Activated T-cell treated with anti-CD3 and anti-CD28 coated beads for 4 hours (primary cell): ENCODE measurements around the gene FAT1.
"Not testable (repeated sequence)": the region's sequence is repeated elsewhere in the genome, so short reads cannot be mapped to it uniquely, and the experiment has no call there.

Source experiments
- DNase-seq: peaks from one replicate; pipeline ENCODE4 v3.0.0-alpha.2; 2020

The FAT1 gene

DNA sequence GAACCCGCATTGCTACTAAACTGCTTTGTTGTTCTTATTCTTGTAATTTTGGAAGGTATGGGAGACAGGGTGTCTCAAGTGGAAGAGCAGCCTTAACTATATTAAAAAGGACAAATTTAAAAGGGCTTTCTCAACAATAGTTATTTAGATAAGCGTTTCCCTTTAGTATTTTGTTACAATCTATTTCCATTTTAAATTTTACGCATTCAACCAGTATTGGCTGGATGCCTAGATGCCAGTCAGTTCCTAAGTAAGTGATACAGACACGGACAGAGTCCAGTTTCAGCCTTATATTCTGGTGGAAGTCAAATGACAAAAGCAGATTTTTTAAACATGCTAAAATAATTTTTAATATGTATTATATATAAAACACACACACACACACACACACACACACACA is 28.3 kb downstream of the FAT1 start:
- no peak for DNase-seq

- DNase-seq: no peak
These were observed 29.8 kb downstream of the FAT1 start for GRCh38 chr4:186693894-186694293.

DNA sequence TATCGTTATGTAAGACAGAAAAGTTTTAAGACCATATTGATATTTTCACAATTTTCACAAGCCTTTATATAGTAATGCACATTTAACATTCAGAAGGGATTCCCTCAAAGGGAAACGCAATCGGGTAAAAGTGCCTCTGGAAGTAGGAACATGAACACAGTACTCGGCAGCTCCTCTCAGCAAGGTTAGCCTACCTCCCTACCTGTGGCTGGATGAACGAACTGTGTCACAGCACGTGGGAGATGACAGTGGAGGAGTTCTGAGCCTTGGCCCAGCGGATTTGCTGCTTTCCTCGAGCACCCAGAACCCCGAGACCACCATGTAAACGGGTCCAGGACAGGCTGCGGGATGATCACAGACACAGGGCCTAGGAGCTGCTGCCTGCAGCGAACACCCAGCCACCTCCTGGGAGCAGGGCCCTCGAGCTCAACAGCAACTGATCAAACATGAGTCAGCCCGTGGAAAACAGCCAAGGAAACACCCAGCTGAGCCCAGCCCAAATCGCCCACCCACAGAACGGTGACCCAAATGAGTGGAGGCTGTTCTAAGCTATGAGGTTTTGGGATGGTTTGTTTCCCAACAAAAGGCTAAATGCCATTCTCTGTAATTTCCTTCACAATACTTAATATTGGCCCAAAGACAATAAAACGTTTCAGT is 30.4 kb downstream of the FAT1 start:
- no peak for DNase-seq

GRCh38 chr4:186691396-186691795 is 32.3 kb downstream of the FAT1 start:
- no peak for DNase-seq

DNA sequence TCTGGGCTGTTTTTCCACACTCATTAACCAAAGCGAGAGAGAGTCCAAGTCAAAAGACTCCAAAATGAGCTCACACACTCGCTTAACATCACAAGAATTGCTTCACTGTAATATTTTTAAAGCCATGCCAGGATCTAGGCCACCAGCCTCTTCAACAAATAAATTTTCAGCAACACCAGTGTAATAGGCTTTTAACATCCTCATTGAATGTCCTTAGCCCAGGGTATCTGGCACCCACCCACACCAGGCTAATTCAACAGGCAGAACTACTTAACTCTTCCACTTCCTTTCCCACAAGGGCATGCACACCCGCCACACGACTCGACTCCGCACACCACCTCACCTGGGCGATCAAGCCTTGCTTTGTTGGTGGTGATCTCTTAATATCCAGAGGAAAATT is 34.2 kb downstream of the FAT1 start:
- no peak for DNase-seq

GRCh38 chr4:186688150-186688943 is 35.3 kb downstream of the FAT1 start:
- DNase-seq: no peak

- DNase-seq: no peak
These were observed 36.4 kb downstream of the FAT1 start for GRCh38 chr4:186687265-186687664.

GRCh38 chr4:186685767-186686183 is 37.9 kb downstream of the FAT1 start:
- no peak for DNase-seq

GRCh38 chr4:186684889-186685309 is 38.8 kb downstream of the FAT1 start:
- DNase-seq: no peak

DNA sequence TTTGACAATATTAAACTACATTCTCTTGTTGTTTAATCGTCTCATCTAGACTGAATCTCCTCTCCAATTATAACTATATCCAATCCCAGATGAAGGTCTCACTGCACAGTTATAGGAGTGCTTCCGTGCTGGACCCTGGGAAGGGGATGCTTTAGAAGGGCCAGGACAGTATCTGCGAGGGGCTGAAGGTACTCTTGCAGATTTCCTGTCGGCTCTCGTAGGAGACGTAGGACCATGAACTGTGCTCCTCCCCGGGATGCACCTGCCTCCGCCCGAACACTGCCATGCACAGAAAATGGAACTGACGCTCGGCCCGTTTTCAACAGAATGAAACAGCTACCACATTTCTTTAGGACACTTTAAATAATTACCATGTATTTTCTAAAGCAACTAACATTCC is 39.4 kb downstream of the FAT1 start:
- DNase-seq: no peak

DNA sequence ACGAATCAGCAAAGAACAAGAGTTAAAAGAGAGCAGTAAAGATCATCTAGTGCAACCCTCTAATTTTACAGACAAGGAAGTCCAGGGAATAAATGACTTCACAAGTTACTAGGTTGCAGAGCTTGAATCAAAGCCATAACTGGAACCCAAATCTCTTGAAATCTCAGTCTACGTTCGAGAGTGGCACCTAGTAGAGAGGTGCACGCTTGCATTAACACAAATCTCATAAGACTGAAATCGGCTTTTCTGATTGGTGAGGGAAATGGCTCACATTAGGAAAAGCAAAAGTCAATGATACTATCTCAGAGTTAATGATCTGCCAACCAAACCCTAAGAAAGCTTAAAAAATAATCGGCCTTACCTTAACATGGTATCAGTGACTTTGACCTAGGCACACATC is 43.0 kb downstream of the FAT1 start:
- DNase-seq: no peak

- DNase-seq: no peak
These were observed 47.0 kb downstream of the FAT1 start for GRCh38 chr4:186676531-186677161.

DNA sequence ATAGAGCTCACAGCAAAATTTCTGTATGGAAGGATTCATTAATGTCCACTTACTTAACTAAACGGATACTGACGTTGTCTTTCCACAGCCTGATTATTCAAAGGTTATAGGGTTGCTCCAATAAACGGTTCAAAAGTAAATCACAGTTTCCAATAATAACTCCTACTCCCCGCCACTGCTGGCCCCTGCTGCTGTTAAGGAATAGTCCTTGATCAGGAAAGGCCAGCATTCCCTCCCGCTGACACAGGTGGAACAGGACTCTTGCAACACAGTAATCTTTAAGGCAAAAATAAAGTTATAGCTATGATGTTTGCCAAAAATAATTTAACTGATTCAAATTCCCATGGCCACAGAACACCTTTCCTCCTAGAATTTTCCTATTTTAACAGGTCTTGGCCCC is 53.9 kb downstream of the FAT1 start:
- DNase-seq: no peak

- no peak for DNase-seq
These were observed 54.4 kb downstream of the FAT1 start for GRCh38 chr4:186669159-186669731.

DNA sequence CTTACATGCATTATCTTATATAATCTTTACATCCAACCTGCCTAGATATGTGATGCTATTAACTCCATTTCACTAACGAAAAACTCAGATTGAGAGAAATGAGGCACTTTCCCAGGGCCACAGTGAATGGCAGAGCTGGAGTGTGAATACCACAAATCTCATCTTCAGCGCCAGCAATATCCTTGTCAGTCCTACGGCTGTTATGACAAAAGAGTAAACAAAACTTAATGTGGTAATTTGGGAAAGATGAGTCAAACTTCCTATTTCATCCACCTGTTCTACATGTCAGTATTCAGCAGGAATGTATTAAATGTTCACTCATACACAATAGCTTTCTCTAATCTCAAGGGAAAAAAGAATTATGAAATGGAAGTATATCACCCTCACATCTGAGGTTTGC is 56.9 kb downstream of the FAT1 start:
- no peak for DNase-seq

DNA sequence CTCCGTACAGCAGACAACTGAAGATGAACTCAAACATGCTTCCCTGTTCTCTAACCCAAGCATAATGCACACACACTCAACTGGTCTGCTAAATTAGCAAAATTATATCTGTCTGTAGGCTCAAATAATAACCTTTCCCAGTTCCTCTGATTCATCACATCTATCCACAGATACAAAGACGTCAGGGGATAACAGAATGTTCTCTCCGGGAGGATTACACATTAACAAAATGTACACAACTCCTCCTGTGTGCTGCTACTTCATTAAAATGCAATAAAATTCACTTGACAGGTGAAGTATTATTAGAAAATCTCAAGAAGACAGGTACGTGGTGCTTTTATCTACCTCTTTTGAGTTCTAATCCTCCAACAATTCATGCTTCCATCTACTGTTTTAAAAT is 57.4 kb downstream of the FAT1 start:
- no peak for DNase-seq

DNA sequence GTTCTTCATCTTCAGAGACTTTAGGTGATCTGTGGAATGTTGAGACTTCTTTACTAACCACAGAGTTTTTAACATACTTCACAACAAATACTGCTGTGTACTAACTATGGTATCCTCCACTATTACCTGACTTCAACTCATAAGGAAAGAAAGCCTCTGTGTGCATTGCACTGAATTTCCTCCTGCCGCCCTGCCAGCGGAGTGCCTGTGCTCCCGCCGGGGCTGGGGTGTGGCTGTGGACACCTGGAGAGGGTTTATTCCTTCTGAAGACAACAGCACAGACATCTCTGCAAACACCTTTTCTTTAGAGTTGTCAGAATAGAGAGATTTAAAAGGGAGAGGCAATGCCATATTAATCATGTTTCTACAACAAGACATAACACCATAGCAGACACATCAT is 63.3 kb downstream of the FAT1 start:
- no peak for DNase-seq

- DNase-seq: no peak
These were observed 63.7 kb downstream of the FAT1 start for GRCh38 chr4:186659935-186660334.

GRCh38 chr4:186659456-186659855 is 64.2 kb downstream of the FAT1 start:
- DNase-seq: not testable (repeated sequence)

GRCh38 chr4:186658657-186659056 is 65.0 kb downstream of the FAT1 start:
- DNase-seq: no peak

DNA sequence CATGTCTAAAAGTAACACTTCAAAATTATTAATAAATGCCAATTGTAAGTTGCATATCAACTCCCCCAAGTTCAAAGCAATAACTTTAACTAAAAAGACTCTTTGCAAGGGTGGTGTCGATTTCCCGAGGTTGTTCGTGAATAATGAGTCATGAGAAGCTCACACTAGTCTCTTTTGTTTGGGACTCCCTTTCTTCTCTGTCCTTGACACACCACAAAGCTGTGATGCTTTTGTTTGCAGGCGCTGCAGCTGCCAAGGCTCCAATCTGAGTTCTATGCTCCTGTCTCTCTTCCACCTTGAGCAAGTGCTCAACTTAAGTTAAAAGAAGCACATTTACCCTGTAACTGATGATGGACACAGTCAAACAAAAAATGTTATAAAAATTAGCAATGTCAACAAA is 65.9 kb downstream of the FAT1 start:
- no peak for DNase-seq

DNA sequence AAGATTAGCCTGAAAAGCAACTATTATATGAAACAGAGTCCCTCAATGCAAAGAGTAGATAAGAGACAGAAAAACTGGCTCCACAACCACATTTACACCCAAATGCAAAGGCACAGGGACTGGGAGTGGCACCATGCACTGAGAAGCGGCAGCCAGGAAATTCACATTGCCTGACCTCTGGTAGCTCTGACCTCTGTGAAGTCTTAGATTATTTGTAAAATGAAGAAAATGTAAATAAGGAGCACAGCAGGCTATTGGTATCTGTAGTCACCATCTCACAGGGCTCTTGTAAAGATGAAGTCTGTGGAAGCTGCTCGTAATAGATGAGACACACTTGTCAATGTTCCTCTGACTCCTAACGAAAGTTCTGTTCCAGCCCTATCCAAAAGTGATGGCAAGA is 69.7 kb downstream of the FAT1 start:
- no peak for DNase-seq

DNA sequence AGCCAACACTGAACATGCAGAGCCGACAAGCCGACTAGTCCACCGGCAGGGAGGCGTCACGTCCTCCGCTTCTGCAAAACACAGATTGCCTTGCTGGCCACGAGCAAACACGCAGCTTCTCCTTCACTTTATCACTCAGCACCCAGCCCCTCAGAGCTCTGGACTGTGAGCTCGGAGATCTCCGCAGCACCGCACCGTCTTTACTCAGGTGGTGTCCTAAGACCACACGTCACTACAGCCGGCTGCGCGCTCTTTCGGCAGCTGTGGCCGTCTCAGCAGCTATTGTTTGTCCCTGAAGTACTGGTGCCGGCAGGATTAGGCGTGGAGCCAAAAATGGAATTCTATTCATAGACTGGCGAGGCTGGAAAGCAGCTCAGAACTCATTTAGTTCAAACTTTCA is 72.0 kb downstream of the FAT1 start:
- no peak for DNase-seq

- no peak for DNase-seq
These were observed 72.5 kb downstream of the FAT1 start for GRCh38 chr4:186651181-186651603.
